AG10803 (cell line): Measurements from ENCODE around the gene TBC1D7.
A peak's percentile ranks its signal among the peaks of the same experiment; 100 is the strongest.

Experiments
- DNase-seq: peaks from one replicate; pipeline ENCODE4 v3.0.0; 2010; ENCODE audit warnings: low read depth
- H3K4me3 ChIP-seq: 2 replicates; pipeline ENCODE4 v1.5.1; 2011; ENCODE audit warnings: mild to moderate bottlenecking, low read length, control low read depth
- CTCF ChIP-seq: conservative IDR thresholded peaks from 2 replicates; pipeline ENCODE4 v1.5.1; 2011; ENCODE audit warnings: mild to moderate bottlenecking, low read length, control low read depth, inconsistent platforms

The TBC1D7 gene

DNA sequence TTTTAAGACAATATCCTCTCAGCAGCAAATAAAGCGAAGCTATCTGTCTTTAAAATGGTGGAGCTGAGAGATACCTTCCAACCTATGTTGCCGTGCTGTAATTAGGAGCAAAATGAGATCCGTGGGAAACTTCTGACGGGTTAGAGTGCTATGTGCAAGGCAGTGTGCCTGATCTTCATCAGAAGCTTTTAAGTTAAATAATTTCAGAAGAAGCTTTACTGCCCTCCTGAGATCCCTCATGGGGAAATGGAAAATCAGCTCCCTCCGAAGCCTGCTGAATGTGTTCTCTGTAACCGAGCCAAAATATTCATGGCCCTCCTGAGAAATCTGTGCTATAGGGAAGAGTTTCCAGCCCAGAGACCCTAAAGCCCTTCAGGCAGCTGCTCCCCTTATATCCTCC lies 43.7 kb upstream of the TBC1D7 start:
- H3K4me3 ChIP-seq: no peak overlapping the region
- TF ChIP-seq CTCF: no peak
- no peak for DNase-seq

- H3K4me3 ChIP-seq: no peak overlapping the region
- DNase-seq: peak; percentile 54
- no peak for TF ChIP-seq CTCF
These were observed 43.2 kb upstream of the TBC1D7 start for GRCh38 chr6:13371421-13372072.

DNA sequence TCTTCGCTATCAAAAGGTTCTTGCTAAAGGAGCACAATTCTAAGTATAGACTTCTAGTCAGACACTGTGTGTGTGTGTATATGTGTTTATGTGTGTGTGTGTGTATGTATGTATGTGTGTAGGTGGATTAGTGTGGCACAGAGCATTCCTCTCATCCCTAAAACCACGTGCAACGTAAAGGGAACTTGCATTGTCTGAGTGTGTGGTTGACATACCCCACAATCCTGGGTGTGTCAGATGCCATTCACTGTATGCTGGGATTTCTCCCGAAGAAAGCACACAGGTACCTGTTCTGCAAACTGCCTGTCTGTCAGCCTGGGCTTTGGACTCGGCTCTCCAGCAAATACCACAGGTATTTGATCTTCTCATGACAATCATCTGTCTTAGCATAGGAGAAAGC lies 42.3 kb upstream of the TBC1D7 start:
- no peak for DNase-seq
- H3K4me3 ChIP-seq: no peak overlapping the region
- no peak for TF ChIP-seq CTCF

DNA sequence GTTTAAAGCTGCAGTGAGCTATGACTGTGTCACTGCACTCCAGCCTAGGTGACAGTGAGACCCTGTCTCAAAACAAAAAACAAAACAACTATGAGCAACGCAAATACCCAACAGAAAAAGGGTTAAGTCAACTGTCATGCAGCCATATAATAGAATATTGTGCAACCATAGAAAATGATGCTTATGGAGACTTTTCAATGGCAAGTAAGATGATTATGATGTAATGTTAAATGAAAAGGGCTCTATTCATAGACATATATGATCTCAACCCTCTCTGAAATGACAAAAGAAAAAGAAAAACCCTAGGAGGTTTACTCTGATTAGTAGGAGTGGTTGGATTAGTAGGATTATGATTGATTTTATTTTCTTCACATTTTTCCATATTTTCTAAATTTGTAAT lies 41.3 kb upstream of the TBC1D7 start:
- TF ChIP-seq CTCF: no peak
- no peak overlapping the region for H3K4me3 ChIP-seq
- no peak for DNase-seq

- peak; percentile 66 for DNase-seq
- no peak overlapping the region for H3K4me3 ChIP-seq
- TF ChIP-seq CTCF: no peak
These were observed 40.4 kb upstream of the TBC1D7 start for GRCh38 chr6:13368731-13369115.

DNA sequence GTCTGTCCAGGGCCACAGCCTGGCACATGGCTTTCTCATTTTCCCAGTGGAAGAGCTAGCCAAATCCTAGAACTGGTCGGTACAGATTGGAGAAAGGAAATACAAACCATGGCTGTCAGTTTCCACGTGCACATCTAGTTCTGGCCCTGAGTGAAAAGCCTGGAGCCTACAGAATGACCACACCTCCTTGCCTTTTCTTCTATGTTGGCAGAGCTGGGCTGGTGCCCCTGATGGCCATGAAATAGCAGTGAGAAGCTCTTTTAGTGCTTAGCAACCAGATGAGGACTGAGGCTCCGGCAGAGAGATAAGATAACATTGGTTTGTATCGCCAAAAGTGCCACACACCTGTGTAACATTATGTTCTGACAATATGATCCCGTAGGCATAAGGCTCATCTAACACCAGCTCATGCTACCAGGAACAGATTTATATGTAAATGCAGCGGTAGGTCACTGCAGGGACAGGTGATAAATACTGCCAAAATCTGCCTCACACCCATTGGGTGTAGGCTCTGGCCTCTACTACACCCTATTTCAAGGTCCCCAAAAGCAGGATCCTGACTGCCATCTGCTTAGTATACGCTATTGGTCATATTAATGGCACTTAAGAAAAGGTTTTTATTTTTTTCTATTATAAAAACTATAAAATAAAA lies 39.9 kb upstream of the TBC1D7 start:
- no peak overlapping the region for H3K4me3 ChIP-seq
- DNase-seq: no peak
- no peak for TF ChIP-seq CTCF

- TF ChIP-seq CTCF: no peak
- DNase-seq: no peak
These were observed 39.1 kb upstream of the TBC1D7 start for GRCh38 chr6:13367396-13367795.

More at GRCh38 chr6:13367396-13367795, 39.1 kb upstream of the TBC1D7 start:
- H3K4me3 ChIP-seq: no peak overlapping the region
